ENCODE measurements around the gene CANT1. TPM values are rescaled to one million over a fixed set of nuclear protein-coding genes. Genes with fewer than 3 reads are reported as not detected.

The CANT1 gene
- total RNA-seq, 1 experiment from 2014 or later: 54.2 TPM

- Histone ChIP-seq H3K27me3 (replicated peaks; ENCODE audit: insufficient read depth, low read depth, low read length, poor library complexity) (no peaks in the 10 kb centered on the region), H3K4me3 (ENCODE audit: low read depth, low read length, poor library complexity, severe bottlenecking) (no peak overlapping the region), H3K27ac (ENCODE audit: low read depth, low read length, poor library complexity, severe bottlenecking) (no peak overlapping the region), H3K9me3 (ENCODE audit: low read depth, low read length, poor library complexity, severe bottlenecking) (no peaks in the 10 kb centered on the region), H3K36me3 (ENCODE audit: insufficient read depth, low read length, poor library complexity, severe bottlenecking) (no peaks in the 10 kb centered on the region), H3K4me1 (ENCODE audit: insufficient read depth, low read length, poor library complexity, severe bottlenecking) (no peaks in the 10 kb centered on the region)
- POLR2A ChIA-PET (ENCODE audit: low non-redundant PET): no interaction called here
- no peak for DNase-seq (ENCODE audit: low spot score)
- BruUV-seq (replicated peaks): no TSS peak
- intact Hi-C loops (cut with micrococcal nuclease; ENCODE audit: unreplicated experiment): no loop called here
- no peak for TF ChIP-seq EZH2 (IDR thresholded peaks at IDR 0.05; ENCODE audit: borderline replicate concordance, low read depth, low read length, poor library complexity, severe bottlenecking)
- CTCF ChIA-PET: no interaction called here
Measured at GRCh38 chr17:78944956-78945355, 64.6 kb downstream of the CANT1 start.

- intact Hi-C loops (cut with micrococcal nuclease; ENCODE audit: unreplicated experiment): no loop called here
- H3K36me3 ChIP-seq (ENCODE audit: insufficient read depth, low read length, poor library complexity, severe bottlenecking): no peaks in the 10 kb centered on the region
- POLR2A ChIA-PET (ENCODE audit: low non-redundant PET): no interaction called here
- CTCF ChIA-PET: interaction anchor here (0.6 kb wide), 1 partner anchor 79 kb away, joined by 5 read pairs; no protein-coding TSS in a partner anchor
- H3K4me1 ChIP-seq (ENCODE audit: insufficient read depth, low read length, poor library complexity, severe bottlenecking): no peaks in the 10 kb centered on the region
- TF ChIP-seq EZH2 (IDR thresholded peaks at IDR 0.05; ENCODE audit: borderline replicate concordance, low read depth, low read length, poor library complexity, severe bottlenecking) (no peak), CTCF (conservative IDR thresholded peaks at IDR 0.05; ENCODE audit: low read depth, low read length) (no peak)
- BruUV-seq (replicated peaks): no TSS peak
- no peaks in the 10 kb centered on the region for H3K27me3 ChIP-seq (replicated peaks; ENCODE audit: insufficient read depth, low read depth, low read length, poor library complexity)
- DNase-seq (ENCODE audit: low spot score): no peak
- H3K9me3 ChIP-seq (ENCODE audit: low read depth, low read length, poor library complexity, severe bottlenecking): no peaks in the 10 kb centered on the region
- H3K4me3 ChIP-seq (ENCODE audit: low read depth, low read length, poor library complexity, severe bottlenecking): no peak overlapping the region
- H3K27ac ChIP-seq (ENCODE audit: low read depth, low read length, poor library complexity, severe bottlenecking): no peak overlapping the region
Measured at GRCh38 chr17:78944026-78944425, 65.5 kb downstream of the CANT1 start.

Other genes with a start within 250 kb of the CANT1 start
- 17.9 and 24.6 TPM in 2 replicates for gene CYTH1, start 227.5 kb downstream of the CANT1 start, total RNA-seq (2021)
- 58.4 and 74.9 TPM in 2 replicates for gene USP36, start 168.9 kb downstream of the CANT1 start, total RNA-seq (2021)
- 1.5 TPM in 2 replicates for gene CEP295NL, start 106.6 kb downstream of the CANT1 start, total RNA-seq (2021)
- 60.5 and 75.3 TPM in 2 replicates for gene TIMP2, start 84.4 kb downstream of the CANT1 start, total RNA-seq (2021)
- gene LGALS3BP, start 29.8 kb downstream of the CANT1 start, total RNA-seq (2021): 295 and 324 TPM in 2 replicates
- 3.8 and 6.3 TPM in 2 replicates for gene C1QTNF1, start 14.4 kb upstream of the CANT1 start, total RNA-seq (2021)
- 24.4 and 33.6 TPM in 2 replicates for gene ENGASE, start 65.1 kb upstream of the CANT1 start, total RNA-seq (2021)